ENCODE measurements around the gene CAMTA1. TPM values are rescaled to one million over a fixed set of nuclear protein-coding genes. Genes with fewer than 3 reads are reported as not detected.

CAMTA1 gene
- polyA plus RNA-seq, 1 donor from 2014 or later = 162 TPM

- H3K4me2 ChIP-seq (ENCODE audit: low read length) = no peak overlapping the region
Observed at GRCh38 chr1:7046314-7046713, 261.1 kb downstream of the CAMTA1 start.

GRCh38 chr1:7046891-7047290 lies 261.6 kb downstream of the CAMTA1 start:
- no peak overlapping the region for H3K27ac ChIP-seq (ENCODE audit: low read length)
- H3K9ac ChIP-seq (ENCODE audit: low read length) = no peak overlapping the region
- H3K27me3 ChIP-seq (ENCODE audit: insufficient read depth, low read depth, low read length) = no peaks in the 10 kb centered on the region
- no peak overlapping the region for H3K4me2 ChIP-seq (ENCODE audit: low read length)
- no peak overlapping the region for H3K4me3 ChIP-seq (ENCODE audit: low read length)
- no peaks in the 10 kb centered on the region for H3F3A ChIP-seq (ENCODE audit: insufficient read depth, low read length, poor library complexity, severe bottlenecking)
- H3K9me2 ChIP-seq (ENCODE audit: insufficient read depth, low read length) = no peaks in the 10 kb centered on the region
- no peaks in the 10 kb centered on the region for H3K79me2 ChIP-seq (replicated peaks; ENCODE audit: insufficient read depth, low read length)
- H4K20me1 ChIP-seq (ENCODE audit: insufficient read depth) = no peaks in the 10 kb centered on the region
- no peaks in the 10 kb centered on the region for H3K36me3 ChIP-seq (ENCODE audit: insufficient read depth, low read length)
- H3K9me3 ChIP-seq (ENCODE audit: low read length) = no peaks in the 10 kb centered on the region
- no peak overlapping the region for H2AFZ ChIP-seq (ENCODE audit: low read depth, low read length)
- no peak for TF ChIP-seq RAD21 (conservative IDR thresholded peaks at IDR 0.05)
- no peak for TF ChIP-seq CTCF (IDR thresholded peaks at IDR 0.05; ENCODE audit: poor library complexity, severe bottlenecking)
- TF ChIP-seq EP300 (conservative IDR thresholded peaks at IDR 0.05; ENCODE audit: poor library complexity, severe bottlenecking) = no peak
- TF ChIP-seq REST (IDR thresholded peaks at IDR 0.05; ENCODE audit: borderline replicate concordance) = no peak
- TF ChIP-seq SMC3 (conservative IDR thresholded peaks at IDR 0.05; ENCODE audit: poor library complexity) = no peak
- no peak for TF ChIP-seq EZH2 (IDR thresholded peaks at IDR 0.05; ENCODE audit: borderline replicate concordance, insufficient read depth, low read length, poor library complexity, severe bottlenecking)

More at GRCh38 chr1:7046314-7046713, 261.1 kb downstream of the CAMTA1 start:
- Histone ChIP-seq H3K79me2 (replicated peaks; ENCODE audit: insufficient read depth, low read length) (no peaks in the 10 kb centered on the region), H3K27ac (ENCODE audit: low read length) (no peak overlapping the region), H2AFZ (ENCODE audit: low read depth, low read length) (no peak overlapping the region), H3K9me2 (ENCODE audit: insufficient read depth, low read length) (no peaks in the 10 kb centered on the region), H3K4me3 (ENCODE audit: low read length) (no peak overlapping the region), H3K36me3 (ENCODE audit: insufficient read depth, low read length) (no peaks in the 10 kb centered on the region), H3K9ac (ENCODE audit: low read length) (no peak overlapping the region), H3K9me3 (ENCODE audit: low read length) (no peaks in the 10 kb centered on the region), H3F3A (ENCODE audit: insufficient read depth, low read length, poor library complexity, severe bottlenecking) (no peaks in the 10 kb centered on the region), H3K27me3 (ENCODE audit: insufficient read depth, low read depth, low read length) (no peaks in the 10 kb centered on the region), H4K20me1 (ENCODE audit: insufficient read depth) (no peaks in the 10 kb centered on the region)
- TF ChIP-seq POLR2AphosphoS5 (IDR thresholded peaks at IDR 0.05) = no peak
- TF ChIP-seq EZH2 (IDR thresholded peaks at IDR 0.05; ENCODE audit: borderline replicate concordance, insufficient read depth, low read length, poor library complexity, severe bottlenecking) = no peak
- no peak for TF ChIP-seq REST (IDR thresholded peaks at IDR 0.05; ENCODE audit: borderline replicate concordance)
- TF ChIP-seq RAD21 (conservative IDR thresholded peaks at IDR 0.05) = no peak
- no peak for TF ChIP-seq MXI1 (conservative IDR thresholded peaks at IDR 0.05; ENCODE audit: poor library complexity, severe bottlenecking)
- no peak for TF ChIP-seq CTCF (IDR thresholded peaks at IDR 0.05; ENCODE audit: poor library complexity, severe bottlenecking)
- no peak for TF ChIP-seq EP300 (conservative IDR thresholded peaks at IDR 0.05; ENCODE audit: poor library complexity, severe bottlenecking)
- no peak for TF ChIP-seq SMC3 (conservative IDR thresholded peaks at IDR 0.05; ENCODE audit: poor library complexity)
- no peak for TF ChIP-seq TAF1 (IDR thresholded peaks at IDR 0.05; ENCODE audit: low read depth)

Data from neural cell (in vitro differentiated cells).